HEK293T (cell line): Measurements from ENCODE around the gene PREP.

Source experiments
- ARNT ChIP-seq: fragments of 450-650 bp; IDR thresholded peaks from 2 replicates; pipeline ENCODE4 v1.6.1; 2017; ENCODE audit warnings: mild to moderate bottlenecking
- BHLHE40 ChIP-seq: fragments of 450-650 bp; IDR thresholded peaks from 2 replicates; pipeline ENCODE4 v1.6.1; 2016; ENCODE audit warnings: mild to moderate bottlenecking, moderate library complexity, borderline replicate concordance
- FOXA1 ChIP-seq: fragments of 450-650 bp; IDR thresholded peaks from 2 replicates; pipeline ENCODE4 v1.6.1; 2016; ENCODE audit warnings: mild to moderate bottlenecking
- LEF1 ChIP-seq: fragments of 450-650 bp; IDR thresholded peaks from 2 replicates; pipeline ENCODE4 v1.6.1; 2017; ENCODE audit warnings: mild to moderate bottlenecking, borderline replicate concordance
- SUZ12 ChIP-seq: fragments of 450-650 bp; IDR thresholded peaks from 2 replicates; pipeline ENCODE4 v1.6.1; 2016; ENCODE audit warnings: mild to moderate bottlenecking
- TARDBP ChIP-seq: fragments of 450-650 bp; IDR thresholded peaks from 2 replicates; pipeline ENCODE4 v1.6.1; 2016

GRCh38 chr6:105263685-105264610 lies 138.9 kb downstream of the PREP start:
- TF ChIP-seq TARDBP (no peak), ARNT (no peak), FOXA1 (no peak), SUZ12 (no peak), LEF1 (no peak), BHLHE40 (no peak)
